ENCODE data around the gene FGF12. TPM values are rescaled to one million over a fixed set of nuclear protein-coding genes. Genes with fewer than 3 reads are reported as not detected.

Gene FGF12
- total and polyA plus RNA-seq, 7 experiments from 2014 or later, result not detected

GRCh38 chr3:192155194-192155593 lies 572.1 kb downstream of the FGF12 start:
- H3K36me3 ChIP-seq (ENCODE audit: control insufficient read depth in 2 of 3, insufficient read depth in 3 of 3, low read length in 3 of 3), result no peaks in the 10 kb centered on the region
- peaks cover 0 to 16% (median 7%) of the 10 kb centered on the region in 5 donors for H3K27me3 Mint-ChIP-seq
- H3K9me3 ChIP-seq (ENCODE audit: control insufficient read depth in 2 of 3, low read length in 3 of 3), result no peaks in the 10 kb centered on the region
- CTCF ChIA-PET, result no interaction called here
- no peak overlapping the region for H3K4me3 ChIP-seq (ENCODE audit: low read length)
- ATAC-seq (no peak), DNase-seq (no peak)
- POLR2A ChIA-PET, result no interaction called here
- no peaks in the 10 kb centered on the region for H3K4me1 ChIP-seq (ENCODE audit: control insufficient read depth in 2 of 2, insufficient read depth in 2 of 2, low read length in 2 of 2)
- H3K4me3 Mint-ChIP-seq, result no peak overlapping the region
- peaks cover 0 to 3% (median 0%) of the 10 kb centered on the region in 5 donors for H3K36me3 Mint-ChIP-seq
- H3K4me1 Mint-ChIP-seq, result no peaks in the 10 kb centered on the region
- peaks cover 0 to 17% (median 2%) of the 10 kb centered on the region in 11 donors for H3K9me3 Mint-ChIP-seq
- intact Hi-C loops (cut with micrococcal nuclease), result no loop called here
- no peaks in the 10 kb centered on the region for H3K27me3 ChIP-seq (ENCODE audit: control insufficient read depth in 2 of 2, insufficient read depth in 2 of 2, low read length in 2 of 2)
- no peak overlapping the region for H3K27ac ChIP-seq (ENCODE audit: low read depth, low read length)
- no peak overlapping the region for H3K27ac Mint-ChIP-seq

GRCh38 chr3:192133271-192133670 lies 594.1 kb downstream of the FGF12 start:
- DNase-seq (no peak), ATAC-seq (no peak)
- intact Hi-C loops (cut with micrococcal nuclease), result no loop called here
- Histone ChIP-seq H3K4me3 (ENCODE audit: low read length) (no peak overlapping the region), H3K27me3 (ENCODE audit: control insufficient read depth in 2 of 2, insufficient read depth in 2 of 2, low read length in 2 of 2) (no peaks in the 10 kb centered on the region), H3K9me3 (ENCODE audit: control insufficient read depth in 2 of 3, low read length in 3 of 3) (no peaks in the 10 kb centered on the region), H3K36me3 (ENCODE audit: control insufficient read depth in 2 of 3, insufficient read depth in 3 of 3, low read length in 3 of 3) (no peaks in the 10 kb centered on the region), H3K27ac (ENCODE audit: low read depth, low read length) (no peak overlapping the region), H3K4me1 (ENCODE audit: control insufficient read depth in 2 of 2, insufficient read depth in 2 of 2, low read length in 2 of 2) (no peaks in the 10 kb centered on the region)
- Mint-ChIP-seq H3K27me3 (no peaks in the 10 kb centered on the region), H3K4me1 (peaks cover 0 to 2% (median 0%) of the 10 kb centered on the region in 7 donors), H3K27ac (no peak overlapping the region), H3K36me3 (peaks cover 0 to 6% (median 0%) of the 10 kb centered on the region in 5 donors), H3K9me3 (peaks cover 0 to 9% (median 3%) of the 10 kb centered on the region in 11 donors), H3K4me3 (no peak overlapping the region)
- ChIA-PET CTCF (no interaction called here), POLR2A (no interaction called here)

GRCh38 chr3:192130534-192131132 lies 596.7 kb downstream of the FGF12 start:
- H3K4me3 ChIP-seq (ENCODE audit: low read length), result no peak overlapping the region
- Mint-ChIP-seq H3K36me3 (peaks cover 0 to 6% (median 0%) of the 10 kb centered on the region in 5 donors), H3K27ac (no peak overlapping the region), H3K9me3 (peaks cover 0 to 8% (median 3%) of the 10 kb centered on the region in 11 donors), H3K4me1 (no peaks in the 10 kb centered on the region), H3K27me3 (peaks cover 0 to 5% (median 0%) of the 10 kb centered on the region in 5 donors), H3K4me3 (no peak overlapping the region)
- no peaks in the 10 kb centered on the region for H3K4me1 ChIP-seq (ENCODE audit: control insufficient read depth in 2 of 2, insufficient read depth in 2 of 2, low read length in 2 of 2)
- intact Hi-C loops (cut with micrococcal nuclease), result loop anchor here in 1 of 2 donors (1.0 kb wide), 1 partner anchor 314 kb away; no protein-coding TSS in a partner anchor
- no peak for DNase-seq
- no peaks in the 10 kb centered on the region for H3K36me3 ChIP-seq (ENCODE audit: control insufficient read depth in 2 of 3, insufficient read depth in 3 of 3, low read length in 3 of 3)
- ChIA-PET CTCF (no interaction called here), POLR2A (no interaction called here)
- no peak for ATAC-seq
- no peaks in the 10 kb centered on the region for H3K27me3 ChIP-seq (ENCODE audit: control insufficient read depth in 2 of 2, insufficient read depth in 2 of 2, low read length in 2 of 2)
- H3K27ac ChIP-seq (ENCODE audit: low read depth, low read length), result no peak overlapping the region
- no peaks in the 10 kb centered on the region for H3K9me3 ChIP-seq (ENCODE audit: control insufficient read depth in 2 of 3, low read length in 3 of 3)

GRCh38 chr3:192129586-192129985 lies 597.8 kb downstream of the FGF12 start:
- H3K4me3 Mint-ChIP-seq, result no peak overlapping the region
- CTCF ChIA-PET, result interaction anchor here (0.9 kb wide), 1 partner anchor 39 kb away, joined by 3 read pairs; no protein-coding TSS in a partner anchor

GRCh38 chr3:192128922-192129321 lies 598.4 kb downstream of the FGF12 start:
- Mint-ChIP-seq H3K27ac (no peak overlapping the region), H3K36me3 (peaks cover 0 to 6% (median 0%) of the 10 kb centered on the region in 5 donors), H3K9me3 (peaks cover 0 to 8% (median 3%) of the 10 kb centered on the region in 11 donors), H3K4me1 (no peaks in the 10 kb centered on the region), H3K27me3 (peaks cover 0 to 5% (median 0%) of the 10 kb centered on the region in 5 donors), H3K4me3 (no peak overlapping the region)
- no peaks in the 10 kb centered on the region for H3K4me1 ChIP-seq (ENCODE audit: control insufficient read depth in 2 of 2, insufficient read depth in 2 of 2, low read length in 2 of 2)
- no peak overlapping the region for H3K4me3 ChIP-seq (ENCODE audit: low read length)
- DNase-seq (no peak), ATAC-seq (no peak)
- H3K27me3 ChIP-seq (ENCODE audit: control insufficient read depth in 2 of 2, insufficient read depth in 2 of 2, low read length in 2 of 2), result no peaks in the 10 kb centered on the region
- no peaks in the 10 kb centered on the region for H3K9me3 ChIP-seq (ENCODE audit: control insufficient read depth in 2 of 3, low read length in 3 of 3)
- no peaks in the 10 kb centered on the region for H3K36me3 ChIP-seq (ENCODE audit: control insufficient read depth in 2 of 3, insufficient read depth in 3 of 3, low read length in 3 of 3)
- intact Hi-C loops (cut with micrococcal nuclease), result no loop called here
- no peak overlapping the region for H3K27ac ChIP-seq (ENCODE audit: low read depth, low read length)
- ChIA-PET CTCF (no interaction called here), POLR2A (no interaction called here)

More at GRCh38 chr3:192129586-192129985, 597.8 kb downstream of the FGF12 start:
- Histone ChIP-seq H3K27me3 (ENCODE audit: control insufficient read depth in 2 of 2, insufficient read depth in 2 of 2, low read length in 2 of 2) (no peaks in the 10 kb centered on the region), H3K27ac (ENCODE audit: low read depth, low read length) (no peak overlapping the region), H3K36me3 (ENCODE audit: control insufficient read depth in 2 of 3, insufficient read depth in 3 of 3, low read length in 3 of 3) (no peaks in the 10 kb centered on the region), H3K4me1 (ENCODE audit: control insufficient read depth in 2 of 2, insufficient read depth in 2 of 2, low read length in 2 of 2) (no peaks in the 10 kb centered on the region), H3K9me3 (ENCODE audit: control insufficient read depth in 2 of 3, low read length in 3 of 3) (no peaks in the 10 kb centered on the region), H3K4me3 (ENCODE audit: low read length) (no peak overlapping the region)
- intact Hi-C loops (cut with micrococcal nuclease), result no loop called here
- POLR2A ChIA-PET, result no interaction called here
- peaks cover 0 to 6% (median 0%) of the 10 kb centered on the region in 5 donors for H3K36me3 Mint-ChIP-seq
- no peak for ATAC-seq
- peaks cover 0 to 8% (median 3%) of the 10 kb centered on the region in 11 donors for H3K9me3 Mint-ChIP-seq
- H3K27ac Mint-ChIP-seq, result no peak overlapping the region
- peaks cover 0 to 5% (median 0%) of the 10 kb centered on the region in 5 donors for H3K27me3 Mint-ChIP-seq
- H3K4me1 Mint-ChIP-seq, result no peaks in the 10 kb centered on the region
- DNase-seq, result no peak

- peaks cover 0 to 6% (median 0%) of the 10 kb centered on the region in 5 donors for H3K36me3 Mint-ChIP-seq
- H3K4me3 Mint-ChIP-seq, result no peak overlapping the region
- no peak for ATAC-seq
- H3K9me3 ChIP-seq (ENCODE audit: control insufficient read depth in 2 of 3, low read length in 3 of 3), result no peaks in the 10 kb centered on the region
- no peaks in the 10 kb centered on the region for H3K36me3 ChIP-seq (ENCODE audit: control insufficient read depth in 2 of 3, insufficient read depth in 3 of 3, low read length in 3 of 3)
- no peak for DNase-seq
- no peak overlapping the region for H3K27ac ChIP-seq (ENCODE audit: low read depth, low read length)
- no peaks in the 10 kb centered on the region for H3K4me1 Mint-ChIP-seq
- no peaks in the 10 kb centered on the region for H3K27me3 ChIP-seq (ENCODE audit: control insufficient read depth in 2 of 2, insufficient read depth in 2 of 2, low read length in 2 of 2)
- H3K27ac Mint-ChIP-seq, result no peak overlapping the region
- H3K4me3 ChIP-seq (ENCODE audit: low read length), result no peak overlapping the region
- intact Hi-C loops (cut with micrococcal nuclease), result no loop called here
- peaks cover 0 to 8% (median 3%) of the 10 kb centered on the region in 11 donors for H3K9me3 Mint-ChIP-seq
- POLR2A ChIA-PET, result no interaction called here
- no peaks in the 10 kb centered on the region for H3K4me1 ChIP-seq (ENCODE audit: control insufficient read depth in 2 of 2, insufficient read depth in 2 of 2, low read length in 2 of 2)
- CTCF ChIA-PET, result no interaction called here
- H3K27me3 Mint-ChIP-seq, result peaks cover 0 to 5% (median 0%) of the 10 kb centered on the region in 5 donors
These were observed 599.3 kb downstream of the FGF12 start for GRCh38 chr3:192128060-192128459.
